Measurements from ENCODE around the gene CPNE1.

CPNE1 gene

DNA sequence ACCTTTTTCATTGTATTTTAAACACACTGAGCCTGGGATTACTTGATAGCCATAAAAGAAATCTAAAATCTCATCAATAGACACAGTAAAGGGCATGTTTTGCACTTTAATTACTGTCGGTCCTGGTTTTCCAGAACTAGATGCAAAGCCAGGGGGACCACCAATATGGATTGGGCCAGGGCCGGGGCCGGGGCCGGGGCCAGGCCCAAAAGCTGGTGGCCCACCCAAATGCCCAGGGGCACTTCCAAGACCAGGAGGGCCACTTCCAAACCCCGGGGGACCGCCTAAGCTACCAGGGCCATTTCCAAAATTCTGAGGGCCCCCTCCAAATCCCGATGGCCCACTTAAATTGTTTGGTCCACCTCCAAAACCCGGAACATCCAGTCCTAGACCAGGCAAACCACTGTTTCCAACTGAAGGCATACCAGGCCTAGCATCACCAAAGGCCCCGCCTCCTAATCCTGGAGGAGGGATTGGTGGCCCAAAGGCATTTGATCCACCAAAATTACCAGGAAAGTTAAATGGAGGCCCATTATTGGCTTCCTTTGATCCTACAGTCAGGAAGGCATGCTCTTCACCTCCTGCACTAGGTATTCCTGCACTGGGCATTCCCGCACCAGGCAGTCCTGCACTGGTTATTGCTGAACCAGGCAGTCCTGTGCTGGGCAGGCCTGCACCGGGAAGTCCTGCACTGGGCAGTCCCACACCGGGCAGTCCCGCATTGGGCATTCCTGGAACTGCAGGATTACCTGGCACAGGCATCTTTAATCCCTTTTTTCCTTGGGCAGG lies 11.9 kb downstream of the CPNE1 start:
- H3K27ac Mint-ChIP-seq = peak overlapping the region; percentile 61
- peaks cover 65% of the 10 kb centered on the region for H3K4me1 Mint-ChIP-seq (ENCODE audit: low read depth)
- no peaks in the 10 kb centered on the region for H3K9me3 Mint-ChIP-seq
- H3K4me3 Mint-ChIP-seq = no peak overlapping the region
- peaks cover 62% of the 10 kb centered on the region for H3K36me3 Mint-ChIP-seq (ENCODE audit: low read depth)
- H3K27me3 Mint-ChIP-seq = no peaks in the 10 kb centered on the region
- DNase-seq = no peak

DNA sequence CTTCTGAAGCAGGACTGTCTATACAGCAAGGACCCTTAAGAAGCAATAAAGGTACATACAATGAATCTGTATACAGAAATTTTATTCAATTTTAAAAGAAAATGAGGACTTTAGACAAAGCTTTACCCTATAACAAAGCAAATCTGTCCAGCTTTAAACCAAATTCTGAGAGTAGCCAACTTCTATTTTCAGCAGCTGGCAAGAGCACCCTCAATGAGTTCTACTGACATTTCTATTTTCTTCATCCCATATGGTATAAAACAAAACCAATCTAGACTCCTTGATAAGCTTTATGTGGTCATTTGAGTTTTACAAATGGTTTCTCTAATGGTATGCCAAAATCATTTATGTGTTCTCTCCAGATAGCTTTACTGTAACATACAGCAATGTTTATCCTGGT lies 12.7 kb downstream of the CPNE1 start:
- Mint-ChIP-seq H3K36me3 (ENCODE audit: low read depth) (peaks cover 60% of the 10 kb centered on the region), H3K4me1 (ENCODE audit: low read depth) (peaks cover 62% of the 10 kb centered on the region), H3K9me3 (no peaks in the 10 kb centered on the region), H3K27me3 (no peaks in the 10 kb centered on the region), H3K4me3 (no peak overlapping the region), H3K27ac (peak overlapping the region; percentile 61)
- DNase-seq = no peak

DNA sequence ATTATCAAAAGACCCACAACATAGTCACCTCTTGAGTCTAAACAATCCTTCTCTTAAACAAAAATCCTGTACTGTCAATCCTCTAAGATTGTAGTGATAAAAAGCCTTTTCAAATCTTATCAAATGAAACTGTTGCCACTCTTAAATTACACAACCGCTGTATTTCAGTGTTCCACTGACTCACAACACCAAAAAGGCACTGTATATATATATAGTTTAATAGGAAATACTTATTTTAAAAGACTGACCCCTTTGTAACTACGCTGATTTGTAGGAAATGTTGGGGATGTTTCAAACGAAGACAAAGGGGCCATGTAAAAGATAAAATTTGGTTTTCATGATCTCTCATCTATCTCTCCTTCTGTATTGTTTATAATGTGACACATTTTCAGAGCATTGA lies 14.1 kb downstream of the CPNE1 start:
- Mint-ChIP-seq H3K4me1 (ENCODE audit: low read depth) (peaks cover 61% of the 10 kb centered on the region), H3K4me3 (no peak overlapping the region), H3K27me3 (no peaks in the 10 kb centered on the region), H3K36me3 (ENCODE audit: low read depth) (peaks cover 58% of the 10 kb centered on the region), H3K9me3 (no peaks in the 10 kb centered on the region), H3K27ac (peak overlapping the region; percentile 66)
- DNase-seq = no peak

DNA sequence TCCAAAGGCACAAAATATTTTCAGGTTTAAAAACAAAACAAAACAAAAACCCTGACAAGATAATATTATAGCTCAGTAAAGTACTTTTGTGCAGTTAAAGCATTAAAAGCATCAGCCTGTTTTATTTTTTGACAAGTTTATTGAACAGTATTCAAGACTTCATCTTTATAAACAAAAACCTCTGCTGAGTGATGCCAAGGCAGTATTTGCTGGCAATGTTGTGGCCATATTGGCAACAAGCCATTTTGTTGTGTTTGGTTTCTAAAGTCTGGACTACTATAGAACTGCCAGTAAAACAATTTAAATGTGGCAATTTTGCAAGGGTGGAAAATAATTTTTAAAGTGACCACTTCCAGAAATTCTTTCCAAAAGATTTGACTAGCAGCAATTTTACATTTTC lies 15.9 kb downstream of the CPNE1 start:
- Mint-ChIP-seq H3K4me3 (no peak overlapping the region), H3K36me3 (ENCODE audit: low read depth) (peaks cover 70% of the 10 kb centered on the region), H3K4me1 (ENCODE audit: low read depth) (peaks cover 76% of the 10 kb centered on the region), H3K27ac (peak overlapping the region; percentile 26), H3K27me3 (no peaks in the 10 kb centered on the region), H3K9me3 (no peaks in the 10 kb centered on the region)
- no peak for DNase-seq

DNA sequence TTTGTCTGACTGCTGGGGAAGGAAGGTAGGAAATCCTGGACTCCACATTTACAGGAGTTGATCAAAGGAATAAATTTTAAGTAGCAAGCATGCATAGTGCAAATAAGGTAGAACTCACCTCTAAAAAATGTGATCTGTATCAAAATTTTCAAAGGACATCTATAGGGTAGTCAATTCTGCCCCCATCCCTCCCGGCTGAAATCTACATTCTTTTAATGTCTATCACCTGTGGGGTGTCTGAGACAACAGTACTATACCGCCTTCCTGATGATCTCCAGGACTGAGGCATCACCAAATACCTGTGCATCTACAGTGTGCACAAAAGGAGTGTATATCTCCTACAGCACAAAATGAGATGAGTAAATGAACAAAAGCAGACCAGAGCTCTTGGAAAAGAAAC lies 19.9 kb downstream of the CPNE1 start:
- H3K4me3 Mint-ChIP-seq = no peak overlapping the region
- H3K9me3 Mint-ChIP-seq = no peaks in the 10 kb centered on the region
- peaks cover 88% of the 10 kb centered on the region for H3K4me1 Mint-ChIP-seq (ENCODE audit: low read depth)

DNA sequence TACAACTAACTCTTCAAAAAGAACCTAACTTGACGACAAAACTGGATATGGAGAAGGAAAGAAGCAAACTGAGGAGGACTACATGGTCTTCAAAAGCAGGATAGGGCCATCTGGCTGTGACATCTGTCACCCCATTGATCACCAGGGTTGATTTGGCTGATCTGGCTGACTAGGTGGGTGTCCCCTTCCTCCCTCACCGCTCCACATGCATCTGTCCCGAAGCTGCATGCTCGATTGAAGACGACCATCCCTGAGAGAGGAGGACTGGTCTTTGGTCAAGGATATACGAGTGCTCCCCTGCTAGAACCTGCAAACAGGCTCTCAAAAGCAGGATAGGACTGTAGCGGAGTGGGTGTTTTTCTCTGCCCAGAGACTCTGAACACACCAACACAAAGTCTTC lies 21.7 kb downstream of the CPNE1 start:
- peaks cover 81% of the 10 kb centered on the region for H3K4me1 Mint-ChIP-seq (ENCODE audit: low read depth)
- H3K27me3 Mint-ChIP-seq = no peaks in the 10 kb centered on the region
- H3K27ac Mint-ChIP-seq = peak overlapping the region; percentile 32
- DNase-seq = no peak
- peaks cover 48% of the 10 kb centered on the region for H3K36me3 Mint-ChIP-seq (ENCODE audit: low read depth)
- H3K4me3 Mint-ChIP-seq = no peak overlapping the region
- no peaks in the 10 kb centered on the region for H3K9me3 Mint-ChIP-seq

More for the DNA sequence above, 19.9 kb downstream of the CPNE1 start:
- DNase-seq = no peak
- Mint-ChIP-seq H3K27ac (peak overlapping the region; percentile 50), H3K27me3 (no peaks in the 10 kb centered on the region), H3K36me3 (ENCODE audit: low read depth) (peaks cover 64% of the 10 kb centered on the region)

DNA sequence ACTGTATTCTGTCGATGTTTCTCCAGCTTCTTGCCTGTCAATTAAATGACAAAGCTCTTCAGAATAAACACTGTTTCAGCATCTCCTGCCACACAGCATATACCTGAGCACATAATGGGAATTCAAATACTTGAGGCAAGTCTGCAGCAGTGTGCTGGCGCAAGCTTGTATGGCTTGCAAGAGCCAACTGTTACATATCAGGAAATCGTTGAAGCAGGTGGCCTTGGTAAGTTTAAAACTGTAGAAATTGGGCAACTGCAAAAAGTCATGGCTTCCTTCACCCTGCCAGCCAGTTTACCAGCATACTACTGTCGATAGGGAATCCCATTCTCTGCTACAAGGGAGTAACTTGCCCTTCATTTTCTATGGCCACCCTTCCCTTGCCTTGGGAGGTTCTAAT lies 23.0 kb downstream of the CPNE1 start:
- no peaks in the 10 kb centered on the region for H3K27me3 Mint-ChIP-seq
- H3K9me3 Mint-ChIP-seq = no peaks in the 10 kb centered on the region
- peak overlapping the region; percentile 54 for H3K27ac Mint-ChIP-seq
- peaks cover 84% of the 10 kb centered on the region for H3K4me1 Mint-ChIP-seq (ENCODE audit: low read depth)
- peaks cover 43% of the 10 kb centered on the region for H3K36me3 Mint-ChIP-seq (ENCODE audit: low read depth)
- no peak overlapping the region for H3K4me3 Mint-ChIP-seq
- no peak for DNase-seq

DNA sequence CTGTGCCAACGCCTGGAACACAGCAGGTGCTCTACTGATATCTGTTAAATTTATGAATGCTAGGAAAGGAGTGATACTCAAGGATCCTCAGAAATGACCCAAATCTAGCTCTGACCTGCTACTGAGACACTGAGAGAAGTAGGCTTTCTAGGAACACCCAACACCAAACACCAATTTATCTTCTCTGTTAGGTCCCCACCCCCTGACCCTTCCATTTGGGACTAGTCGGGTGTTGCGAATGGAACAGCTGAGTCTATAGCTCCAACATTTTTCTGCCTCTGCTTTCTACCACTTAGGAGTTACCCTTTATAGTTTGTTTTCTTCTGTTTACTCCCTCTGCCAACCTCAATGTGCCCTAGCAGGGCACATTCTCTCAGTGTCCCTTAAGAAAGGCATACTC lies 24.0 kb downstream of the CPNE1 start:
- peaks cover 82% of the 10 kb centered on the region for H3K4me1 Mint-ChIP-seq (ENCODE audit: low read depth)
- peaks cover 37% of the 10 kb centered on the region for H3K36me3 Mint-ChIP-seq (ENCODE audit: low read depth)
- no peaks in the 10 kb centered on the region for H3K27me3 Mint-ChIP-seq
- no peak for DNase-seq
- no peak overlapping the region for H3K4me3 Mint-ChIP-seq
- peak overlapping the region; percentile 27 for H3K27ac Mint-ChIP-seq
- H3K9me3 Mint-ChIP-seq = no peaks in the 10 kb centered on the region

DNA sequence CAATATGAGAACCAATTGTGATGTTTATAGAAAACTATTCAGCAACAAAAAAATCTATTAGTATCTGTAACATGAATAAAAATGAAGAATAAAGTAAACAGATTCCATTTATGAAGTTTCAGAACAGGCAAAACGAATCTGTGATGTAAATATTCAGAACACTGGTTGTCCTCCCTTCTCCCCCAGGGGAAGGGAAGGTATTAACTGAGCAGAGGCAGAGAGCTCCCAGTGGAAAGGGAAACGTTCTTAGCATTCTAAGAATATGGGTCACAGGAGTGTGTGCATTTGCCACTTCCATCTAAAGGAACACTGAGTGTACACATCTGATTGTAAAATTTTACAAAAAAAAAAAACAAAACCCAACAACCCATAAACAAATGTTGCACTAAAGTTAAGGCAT lies 25.9 kb downstream of the CPNE1 start:
- Mint-ChIP-seq H3K9me3 (no peaks in the 10 kb centered on the region), H3K27ac (no peak overlapping the region), H3K36me3 (ENCODE audit: low read depth) (peaks cover 31% of the 10 kb centered on the region), H3K27me3 (no peaks in the 10 kb centered on the region), H3K4me3 (no peak overlapping the region), H3K4me1 (ENCODE audit: low read depth) (peaks cover 70% of the 10 kb centered on the region)
- DNase-seq = no peak

DNA sequence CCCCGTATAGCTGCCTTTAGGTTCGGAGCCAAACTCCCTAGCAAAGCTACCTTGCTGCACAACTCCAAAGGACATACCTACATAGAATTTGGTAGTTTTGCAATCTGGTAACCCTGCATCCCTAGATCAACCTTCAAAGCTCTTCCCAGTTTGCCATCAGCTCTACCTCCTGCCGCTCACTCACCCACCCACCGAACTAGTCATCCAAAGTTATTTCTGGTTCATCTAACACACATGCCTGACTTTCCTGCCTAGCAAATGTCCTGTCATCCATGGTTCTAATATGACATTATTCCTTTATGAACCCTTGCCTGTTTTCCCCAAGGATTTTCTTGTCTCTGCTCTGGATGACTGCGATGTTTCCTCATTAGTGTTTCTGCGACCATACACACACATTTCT lies 27.4 kb downstream of the CPNE1 start:
- DNase-seq = no peak
- H3K4me1 Mint-ChIP-seq (ENCODE audit: low read depth) = peaks cover 57% of the 10 kb centered on the region
- H3K9me3 Mint-ChIP-seq = no peaks in the 10 kb centered on the region
- H3K4me3 Mint-ChIP-seq = no peak overlapping the region
- peaks cover 29% of the 10 kb centered on the region for H3K36me3 Mint-ChIP-seq (ENCODE audit: low read depth)
- H3K27ac Mint-ChIP-seq = peak overlapping the region; percentile 63
- H3K27me3 Mint-ChIP-seq = no peaks in the 10 kb centered on the region

DNA sequence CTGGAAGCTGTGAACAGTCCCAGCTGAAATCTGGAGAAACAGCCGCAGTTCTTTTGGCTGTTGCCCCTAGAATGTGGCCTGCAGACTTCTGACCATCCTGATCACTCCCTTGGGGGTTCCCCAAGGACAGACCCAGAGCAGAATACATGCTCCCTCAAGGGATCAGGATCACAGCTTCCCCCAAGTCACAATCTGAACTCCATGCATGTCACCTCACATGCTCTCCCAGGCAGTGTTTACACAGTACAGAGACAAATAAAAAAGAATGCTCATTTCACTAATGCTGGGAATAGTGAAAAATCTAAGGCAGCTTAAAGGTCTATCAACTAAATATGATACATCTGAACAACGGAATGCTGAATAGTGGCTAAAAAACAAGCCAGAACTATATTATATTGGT lies 28.6 kb downstream of the CPNE1 start:
- H3K27ac Mint-ChIP-seq = peak overlapping the region; percentile 22
- H3K9me3 Mint-ChIP-seq = no peaks in the 10 kb centered on the region
- no peak for DNase-seq
- H3K4me1 Mint-ChIP-seq (ENCODE audit: low read depth) = peaks cover 47% of the 10 kb centered on the region
- H3K27me3 Mint-ChIP-seq = no peaks in the 10 kb centered on the region
- no peak overlapping the region for H3K4me3 Mint-ChIP-seq
- peaks cover 38% of the 10 kb centered on the region for H3K36me3 Mint-ChIP-seq (ENCODE audit: low read depth)

DNA sequence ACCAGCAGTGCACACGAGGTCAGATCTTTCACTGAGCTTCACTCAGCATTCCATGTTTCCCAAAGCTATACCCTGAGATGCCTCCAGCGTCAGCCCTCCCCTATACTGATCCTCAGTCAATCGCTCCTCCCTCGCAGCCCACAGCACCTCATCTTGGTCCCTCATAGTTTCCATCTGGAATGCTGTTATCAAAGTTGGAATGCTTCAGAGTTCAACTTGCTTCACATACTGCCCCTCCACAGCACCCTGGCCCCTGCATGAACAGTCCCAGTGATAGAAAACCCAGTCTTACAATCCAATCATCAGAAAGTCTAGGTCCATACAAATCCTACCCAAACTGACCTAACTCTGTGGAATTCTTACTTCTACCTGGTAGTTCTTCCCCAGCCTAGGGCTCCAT lies 29.0 kb downstream of the CPNE1 start:
- H3K27ac Mint-ChIP-seq = peak overlapping the region; percentile 22
- no peak for DNase-seq
- peaks cover 40% of the 10 kb centered on the region for H3K36me3 Mint-ChIP-seq (ENCODE audit: low read depth)
- H3K4me3 Mint-ChIP-seq = no peak overlapping the region
- H3K4me1 Mint-ChIP-seq (ENCODE audit: low read depth) = peaks cover 42% of the 10 kb centered on the region
- H3K27me3 Mint-ChIP-seq = no peaks in the 10 kb centered on the region
- no peaks in the 10 kb centered on the region for H3K9me3 Mint-ChIP-seq

DNA sequence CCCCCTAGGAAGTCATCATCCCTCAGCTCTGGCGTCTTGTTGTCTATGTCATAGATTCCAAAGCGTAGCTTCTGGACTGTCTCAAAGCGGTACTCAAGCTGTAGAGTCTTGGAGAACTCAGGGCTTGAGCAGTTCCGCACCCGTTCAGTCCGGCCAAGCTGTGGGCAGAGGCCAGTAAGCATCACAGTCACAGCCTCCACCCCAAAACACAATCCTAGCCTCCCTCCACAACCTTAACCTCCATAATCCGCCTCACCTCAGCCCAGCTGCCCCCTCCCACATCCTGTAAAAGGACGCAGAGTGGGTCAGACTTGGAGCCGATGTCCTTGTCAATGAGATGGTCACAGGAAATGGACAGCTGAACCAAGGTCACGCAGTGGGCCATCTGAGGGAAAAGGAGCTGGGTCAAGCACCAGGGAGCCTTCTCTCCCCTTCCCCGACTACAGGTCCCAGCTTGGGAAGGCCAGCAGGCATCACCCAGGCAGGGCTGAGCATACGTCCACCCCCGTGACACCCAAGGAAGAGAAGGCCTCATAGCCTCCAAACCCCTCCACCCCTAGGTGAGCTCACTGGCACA lies 32.1 kb downstream of the CPNE1 start:
- Mint-ChIP-seq H3K27ac (peak overlapping the region; percentile 51), H3K27me3 (no peaks in the 10 kb centered on the region), H3K4me1 (ENCODE audit: low read depth) (peaks cover 20% of the 10 kb centered on the region), H3K4me3 (no peak overlapping the region), H3K36me3 (ENCODE audit: low read depth) (peaks cover 61% of the 10 kb centered on the region), H3K9me3 (no peaks in the 10 kb centered on the region)
- DNase-seq = no peak

DNA sequence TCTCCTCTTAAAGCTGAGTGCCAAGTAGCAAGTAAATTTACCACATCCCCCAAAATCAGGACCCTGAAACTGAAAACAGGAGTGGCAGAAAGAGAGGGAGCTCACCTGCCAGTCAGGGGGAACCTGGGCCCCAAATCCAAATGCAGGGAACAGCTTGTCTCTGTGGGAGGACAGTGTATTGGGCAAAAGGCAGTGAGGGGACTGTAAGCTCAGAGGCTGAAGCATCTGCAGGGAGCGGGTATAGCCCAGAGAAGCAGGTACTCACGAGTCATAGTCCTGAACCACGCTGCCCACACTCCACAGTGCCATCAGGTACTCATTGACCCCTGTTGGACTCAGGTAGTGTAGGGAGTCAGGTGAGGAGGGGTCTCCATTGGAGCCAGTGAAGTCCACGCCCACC lies 34.1 kb downstream of the CPNE1 start:
- H3K27me3 Mint-ChIP-seq = no peaks in the 10 kb centered on the region
- peak overlapping the region; percentile 66 for H3K27ac Mint-ChIP-seq
- H3K4me3 Mint-ChIP-seq = no peak overlapping the region
- H3K4me1 Mint-ChIP-seq (ENCODE audit: low read depth) = peaks cover 5% of the 10 kb centered on the region
- H3K9me3 Mint-ChIP-seq = no peaks in the 10 kb centered on the region
- H3K36me3 Mint-ChIP-seq (ENCODE audit: low read depth) = peaks cover 78% of the 10 kb centered on the region
- DNase-seq = peak; percentile 18

DNA sequence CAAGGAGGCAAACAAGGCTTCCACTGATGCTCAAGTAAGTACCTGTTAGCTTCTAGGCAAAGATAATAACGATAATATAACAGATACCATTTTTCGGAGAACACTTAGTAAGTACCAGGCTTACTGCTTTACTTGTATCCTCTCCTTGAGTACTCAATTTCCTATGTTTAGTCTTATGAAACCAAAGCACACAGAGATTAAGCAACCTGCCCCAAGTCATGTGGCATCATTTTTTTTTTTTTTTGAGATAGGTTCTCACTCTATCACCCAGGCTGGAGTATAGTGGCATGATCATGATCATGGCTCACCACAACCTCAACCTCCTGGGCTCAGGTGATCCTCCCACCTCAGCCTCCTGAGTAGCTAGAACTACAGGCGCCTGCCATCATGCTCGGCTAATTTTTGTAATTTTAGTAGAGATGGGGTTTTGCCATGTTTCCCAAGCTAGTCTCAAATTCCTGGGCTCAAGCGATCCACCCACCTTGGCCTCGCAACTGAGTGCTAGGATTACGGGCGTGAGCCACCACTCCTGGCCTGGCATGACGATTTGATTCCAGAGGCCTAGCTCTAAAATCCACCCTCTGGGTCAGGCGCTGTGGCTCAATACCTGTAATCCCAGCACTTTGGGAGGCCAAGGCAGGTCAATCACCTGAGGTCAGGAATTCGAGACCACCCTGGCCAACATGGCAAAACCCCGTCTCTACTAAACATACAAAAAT lies 35.1 kb downstream of the CPNE1 start:
- H3K27ac Mint-ChIP-seq = peak overlapping the region; percentile 53
- no peak overlapping the region for H3K4me3 Mint-ChIP-seq
- DNase-seq = peak; percentile 9
- peaks cover 84% of the 10 kb centered on the region for H3K36me3 Mint-ChIP-seq (ENCODE audit: low read depth)
- H3K4me1 Mint-ChIP-seq (ENCODE audit: low read depth) = no peaks in the 10 kb centered on the region
- H3K9me3 Mint-ChIP-seq = no peaks in the 10 kb centered on the region
- no peaks in the 10 kb centered on the region for H3K27me3 Mint-ChIP-seq

All from activated T-cell treated with anti-CD3 and anti-CD28 coated beads, Interleukin-2, amount 50 U/mL, for 24 hours (primary cell).